SK-N-SH (cell line): Measurements from ENCODE around the gene C2orf42. TPM values are rescaled to one million over a fixed set of nuclear protein-coding genes. Genes with fewer than 3 reads are reported as not detected.

ENCODE experiments used
- FOXJ3 ChIP-seq: sonication (generic); formaldehyde crosslinking; IDR thresholded peaks from 2 replicates; pipeline ENCODE4 v1.5.1; 2020; ENCODE audit warnings: mild to moderate bottlenecking, missing genetic modification reagents
- FOXM1 ChIP-seq: IDR thresholded peaks from 2 replicates; pipeline ENCODE4 v1.4.0; 2012; ENCODE audit warnings: low read depth, mild to moderate bottlenecking
- GABPA ChIP-seq: IDR thresholded peaks from 2 replicates; pipeline ENCODE4 v1.4.0; 2012; ENCODE audit warnings: low read depth, mild to moderate bottlenecking
- GATA2 ChIP-seq: sonication (generic); formaldehyde crosslinking; IDR thresholded peaks from 2 replicates; pipeline ENCODE4 v1.5.0; 2020; ENCODE audit warnings: mild to moderate bottlenecking, missing genetic modification reagents
- MEF2A ChIP-seq: IDR thresholded peaks from 2 replicates; pipeline ENCODE4 v1.4.0; 2012; ENCODE audit warnings: low read depth, borderline replicate concordance
- NRF1 ChIP-seq: IDR thresholded peaks from 2 replicates; pipeline ENCODE4 v1.6.1; 2012; ENCODE audit warnings: low read depth, mild to moderate bottlenecking, low read length
- PBX3 ChIP-seq: IDR thresholded peaks from 2 replicates; pipeline ENCODE4; 2012
- POLR2AphosphoS5 ChIP-seq: IDR thresholded peaks from 2 replicates; pipeline ENCODE4 v1.6.1; 2012; ENCODE audit warnings: low read depth, low read length
- RFX5 ChIP-seq: IDR thresholded peaks from 2 replicates; pipeline ENCODE4 v1.6.1; 2012; ENCODE audit warnings: mild to moderate bottlenecking, improper control_type of control experiment, low read length
- RXRA ChIP-seq: IDR thresholded peaks from 2 replicates; pipeline ENCODE4 v1.4.0; 2012; ENCODE audit warnings: low read depth, mild to moderate bottlenecking, borderline replicate concordance
- SMC3 ChIP-seq: IDR thresholded peaks from 2 replicates; pipeline ENCODE4 v1.6.1; 2012; ENCODE audit warnings: low read depth, low read length, improper control_type of control experiment
- TEAD4 ChIP-seq: IDR thresholded peaks from 2 replicates; pipeline ENCODE4 v1.4.0; 2012; ENCODE audit warnings: mild to moderate bottlenecking, borderline replicate concordance; ENCODE audit not compliant: insufficient read depth
- polyA plus RNA-seq, 3 experiments: library from polyadenylated mRNA; depleted of rRNA; stranded (reverse); fragments of >200 nt; gene quantifications; 2 replicates each; pipeline ENCODE4 v1.2.3, GENCODE V29; 2012
- TF ChIP-seq, protein P1 (sequence below): IDR thresholded peaks from 2 replicates; pipeline ENCODE4 v1.4.0; 2012; ENCODE audit warnings: low read depth, borderline replicate concordance
- TF ChIP-seq, protein P2 (sequence below): IDR thresholded peaks from 2 replicates; pipeline ENCODE4 v1.4.0; 2012; ENCODE audit warnings: low read depth
- TF ChIP-seq, protein P3 (sequence below): IDR thresholded peaks from 2 replicates; pipeline ENCODE4 v1.6.1; 2012; ENCODE audit warnings: mild to moderate bottlenecking, low read depth, low read length, moderate library complexity

C2orf42 gene
- polyA plus RNA-seq, 1 of the 3 experiments (the other 2 are of a cell fraction) = 5.1 TPM

DNA sequence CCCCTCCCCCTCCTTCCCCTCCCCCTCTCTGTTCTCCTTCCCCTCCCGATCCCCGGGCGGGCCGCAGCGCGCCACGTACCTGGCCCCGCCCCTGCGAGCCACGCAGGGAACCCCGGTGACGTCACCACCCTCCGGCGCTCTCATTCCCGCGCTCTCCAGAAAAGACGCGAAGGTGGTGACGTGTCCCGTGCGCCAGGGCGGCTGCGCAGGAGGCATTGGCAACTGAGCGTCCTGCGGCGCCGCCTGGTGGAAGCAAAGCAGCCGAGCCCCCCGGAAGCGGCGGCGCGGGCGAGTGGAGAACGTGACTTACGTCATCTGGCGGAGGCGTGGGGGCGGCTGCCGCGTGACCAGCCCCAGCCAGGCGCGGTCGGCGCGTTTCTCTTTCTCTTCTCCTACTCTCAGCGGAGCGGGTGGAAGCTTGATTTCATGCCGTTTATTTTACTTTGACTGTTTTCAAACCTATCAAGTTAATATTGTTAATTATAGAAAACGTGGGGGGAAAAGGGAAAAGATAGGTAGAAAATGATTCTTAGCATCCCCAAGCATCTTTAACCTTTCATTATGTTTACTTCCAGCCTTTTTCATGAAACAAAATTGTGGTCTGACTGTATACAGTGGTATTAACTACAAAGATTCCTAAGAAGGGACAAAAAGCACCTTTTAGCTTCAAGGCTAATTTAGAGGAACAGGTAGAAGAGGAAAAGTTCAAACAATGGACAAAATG, 48.1 kb downstream of the C2orf42 start (continued):
- TF ChIP-seq TEAD4 = no peak
- TF ChIP-seq NRF1 = peak; percentile 97
- TF ChIP-seq MEF2A = peak; percentile 47; the same call in 1 of the 2 replicates
- TF ChIP-seq POLR2AphosphoS5 = peak; percentile 82
- TF ChIP-seq, protein P1, sequence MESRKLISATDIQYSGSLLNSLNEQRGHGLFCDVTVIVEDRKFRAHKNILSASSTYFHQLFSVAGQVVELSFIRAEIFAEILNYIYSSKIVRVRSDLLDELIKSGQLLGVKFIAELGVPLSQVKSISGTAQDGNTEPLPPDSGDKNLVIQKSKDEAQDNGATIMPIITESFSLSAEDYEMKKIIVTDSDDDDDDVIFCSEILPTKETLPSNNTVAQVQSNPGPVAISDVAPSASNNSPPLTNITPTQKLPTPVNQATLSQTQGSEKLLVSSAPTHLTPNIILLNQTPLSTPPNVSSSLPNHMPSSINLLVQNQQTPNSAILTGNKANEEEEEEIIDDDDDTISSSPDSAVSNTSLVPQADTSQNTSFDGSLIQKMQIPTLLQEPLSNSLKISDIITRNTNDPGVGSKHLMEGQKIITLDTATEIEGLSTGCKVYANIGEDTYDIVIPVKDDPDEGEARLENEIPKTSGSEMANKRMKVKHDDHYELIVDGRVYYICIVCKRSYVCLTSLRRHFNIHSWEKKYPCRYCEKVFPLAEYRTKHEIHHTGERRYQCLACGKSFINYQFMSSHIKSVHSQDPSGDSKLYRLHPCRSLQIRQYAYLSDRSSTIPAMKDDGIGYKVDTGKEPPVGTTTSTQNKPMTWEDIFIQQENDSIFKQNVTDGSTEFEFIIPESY = peak; percentile 72; the same call in 1 of the 2 replicates
- peak; percentile 68 for TF ChIP-seq GABPA
- TF ChIP-seq RFX5 = peak; percentile 71; the same call in 1 of the 2 replicates
- TF ChIP-seq, protein P2, sequence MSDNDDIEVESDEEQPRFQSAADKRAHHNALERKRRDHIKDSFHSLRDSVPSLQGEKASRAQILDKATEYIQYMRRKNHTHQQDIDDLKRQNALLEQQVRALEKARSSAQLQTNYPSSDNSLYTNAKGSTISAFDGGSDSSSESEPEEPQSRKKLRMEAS = peak; percentile 96
- TF ChIP-seq PBX3 = peak; percentile 60
- TF ChIP-seq SMC3 = peak; percentile 95
- peak; percentile 69; the same call in 1 of the 2 replicates for TF ChIP-seq FOXM1
- TF ChIP-seq RXRA = no peak; the same call in 1 of the 2 replicates
- TF ChIP-seq FOXJ3 = no peak
- no peak for TF ChIP-seq GATA2 (CRISPR knock-in tag)
- TF ChIP-seq, protein P3, sequence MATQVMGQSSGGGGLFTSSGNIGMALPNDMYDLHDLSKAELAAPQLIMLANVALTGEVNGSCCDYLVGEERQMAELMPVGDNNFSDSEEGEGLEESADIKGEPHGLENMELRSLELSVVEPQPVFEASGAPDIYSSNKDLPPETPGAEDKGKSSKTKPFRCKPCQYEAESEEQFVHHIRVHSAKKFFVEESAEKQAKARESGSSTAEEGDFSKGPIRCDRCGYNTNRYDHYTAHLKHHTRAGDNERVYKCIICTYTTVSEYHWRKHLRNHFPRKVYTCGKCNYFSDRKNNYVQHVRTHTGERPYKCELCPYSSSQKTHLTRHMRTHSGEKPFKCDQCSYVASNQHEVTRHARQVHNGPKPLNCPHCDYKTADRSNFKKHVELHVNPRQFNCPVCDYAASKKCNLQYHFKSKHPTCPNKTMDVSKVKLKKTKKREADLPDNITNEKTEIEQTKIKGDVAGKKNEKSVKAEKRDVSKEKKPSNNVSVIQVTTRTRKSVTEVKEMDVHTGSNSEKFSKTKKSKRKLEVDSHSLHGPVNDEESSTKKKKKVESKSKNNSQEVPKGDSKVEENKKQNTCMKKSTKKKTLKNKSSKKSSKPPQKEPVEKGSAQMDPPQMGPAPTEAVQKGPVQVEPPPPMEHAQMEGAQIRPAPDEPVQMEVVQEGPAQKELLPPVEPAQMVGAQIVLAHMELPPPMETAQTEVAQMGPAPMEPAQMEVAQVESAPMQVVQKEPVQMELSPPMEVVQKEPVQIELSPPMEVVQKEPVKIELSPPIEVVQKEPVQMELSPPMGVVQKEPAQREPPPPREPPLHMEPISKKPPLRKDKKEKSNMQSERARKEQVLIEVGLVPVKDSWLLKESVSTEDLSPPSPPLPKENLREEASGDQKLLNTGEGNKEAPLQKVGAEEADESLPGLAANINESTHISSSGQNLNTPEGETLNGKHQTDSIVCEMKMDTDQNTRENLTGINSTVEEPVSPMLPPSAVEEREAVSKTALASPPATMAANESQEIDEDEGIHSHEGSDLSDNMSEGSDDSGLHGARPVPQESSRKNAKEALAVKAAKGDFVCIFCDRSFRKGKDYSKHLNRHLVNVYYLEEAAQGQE = no peak
